ENCODE measurements around the gene CNOT1. TPM values are rescaled to one million over a fixed set of nuclear protein-coding genes. Genes with fewer than 3 reads are reported as not detected.

Gene CNOT1
- total and polyA plus RNA-seq, 4 donors, result 35.6 to 187 (median 120) TPM

DNA sequence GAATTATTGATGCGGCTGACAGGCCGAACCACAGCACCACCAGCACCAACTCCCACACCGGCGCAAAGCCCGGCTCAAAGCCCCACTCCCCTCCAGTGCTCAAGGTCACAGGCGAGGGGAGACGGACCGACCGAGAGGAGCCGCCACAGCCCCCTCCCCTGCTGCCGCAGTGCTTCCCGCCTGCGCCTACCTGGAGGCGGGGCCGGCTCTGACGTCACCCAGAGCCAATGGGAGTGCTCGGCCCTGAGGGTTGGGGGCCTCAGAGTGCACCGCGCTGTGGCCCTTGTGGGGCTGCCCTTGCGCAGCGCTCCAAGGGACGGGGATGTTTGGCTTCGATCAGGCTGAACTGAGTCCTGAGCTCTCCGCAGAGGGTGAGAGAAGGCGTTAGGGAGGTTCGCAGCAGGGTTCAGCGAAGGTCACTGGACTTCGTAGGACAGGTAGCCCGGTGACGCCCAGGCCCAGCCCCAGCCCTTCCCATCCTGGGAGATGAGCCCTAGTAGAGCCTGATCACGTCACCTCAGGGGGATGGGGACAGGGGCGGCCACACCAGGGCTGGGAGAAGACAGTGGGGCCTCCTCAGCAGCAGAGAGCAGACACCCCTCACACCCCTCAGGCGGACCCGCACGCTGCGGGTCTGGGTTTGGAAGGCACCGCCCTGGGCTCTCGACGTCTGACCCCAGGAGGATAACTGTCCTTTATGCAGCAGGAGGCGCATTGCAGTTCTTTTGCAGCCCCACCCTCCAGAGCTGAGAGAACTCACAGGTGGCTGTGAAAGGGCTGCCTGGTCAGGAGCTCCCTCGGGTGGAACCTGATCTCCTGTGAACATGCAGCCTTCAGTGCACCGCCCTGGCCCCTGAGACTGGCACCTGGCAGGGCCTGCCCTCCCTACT lies 128.1 kb downstream of the CNOT1 start:
- Histone ChIP-seq H3K36me3 (ENCODE audit: control insufficient read depth in 4 of 4, insufficient read depth in 4 of 4, low read length in 4 of 4) (no peaks in the 10 kb centered on the region), H3K9ac (ENCODE audit: insufficient read depth in 1 of 2, low read length in 2 of 2) (no peak overlapping the region), H3K27ac (ENCODE audit: low read depth in 1 of 2, low read length in 1 of 2) (no peak overlapping the region), H3K9me3 (ENCODE audit: control insufficient read depth in 4 of 4, insufficient read depth in 3 of 4, low read length in 3 of 4) (no peaks in the 10 kb centered on the region), H3K27me3 (ENCODE audit: control insufficient read depth in 3 of 3, insufficient read depth in 3 of 3, low read length in 2 of 3) (peaks cover 0 to 9% (median 6%) of the 10 kb centered on the region in 3 donors), H3K4me1 (ENCODE audit: control insufficient read depth in 5 of 5, insufficient read depth in 5 of 5, low read length in 5 of 5) (peaks cover 0 to 11% (median 7%) of the 10 kb centered on the region in 5 donors), H3K4me3 (no peak overlapping the region)
- TF ChIP-seq, protein P1, sequence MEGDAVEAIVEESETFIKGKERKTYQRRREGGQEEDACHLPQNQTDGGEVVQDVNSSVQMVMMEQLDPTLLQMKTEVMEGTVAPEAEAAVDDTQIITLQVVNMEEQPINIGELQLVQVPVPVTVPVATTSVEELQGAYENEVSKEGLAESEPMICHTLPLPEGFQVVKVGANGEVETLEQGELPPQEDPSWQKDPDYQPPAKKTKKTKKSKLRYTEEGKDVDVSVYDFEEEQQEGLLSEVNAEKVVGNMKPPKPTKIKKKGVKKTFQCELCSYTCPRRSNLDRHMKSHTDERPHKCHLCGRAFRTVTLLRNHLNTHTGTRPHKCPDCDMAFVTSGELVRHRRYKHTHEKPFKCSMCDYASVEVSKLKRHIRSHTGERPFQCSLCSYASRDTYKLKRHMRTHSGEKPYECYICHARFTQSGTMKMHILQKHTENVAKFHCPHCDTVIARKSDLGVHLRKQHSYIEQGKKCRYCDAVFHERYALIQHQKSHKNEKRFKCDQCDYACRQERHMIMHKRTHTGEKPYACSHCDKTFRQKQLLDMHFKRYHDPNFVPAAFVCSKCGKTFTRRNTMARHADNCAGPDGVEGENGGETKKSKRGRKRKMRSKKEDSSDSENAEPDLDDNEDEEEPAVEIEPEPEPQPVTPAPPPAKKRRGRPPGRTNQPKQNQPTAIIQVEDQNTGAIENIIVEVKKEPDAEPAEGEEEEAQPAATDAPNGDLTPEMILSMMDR (IDR thresholded peaks at IDR 0.05; ENCODE audit: control extremely low read depth, extremely low read depth), result no peak
- WGBS, 2 donors, result 19 to 34% methylated on average over 36 to 42 of the region's 42 CpGs
- DNase-seq, result peak; percentile 47 to 61 (median 53)
- ATAC-seq (ENCODE audit: insufficient read depth, low FRiP score), result no peak

DNA sequence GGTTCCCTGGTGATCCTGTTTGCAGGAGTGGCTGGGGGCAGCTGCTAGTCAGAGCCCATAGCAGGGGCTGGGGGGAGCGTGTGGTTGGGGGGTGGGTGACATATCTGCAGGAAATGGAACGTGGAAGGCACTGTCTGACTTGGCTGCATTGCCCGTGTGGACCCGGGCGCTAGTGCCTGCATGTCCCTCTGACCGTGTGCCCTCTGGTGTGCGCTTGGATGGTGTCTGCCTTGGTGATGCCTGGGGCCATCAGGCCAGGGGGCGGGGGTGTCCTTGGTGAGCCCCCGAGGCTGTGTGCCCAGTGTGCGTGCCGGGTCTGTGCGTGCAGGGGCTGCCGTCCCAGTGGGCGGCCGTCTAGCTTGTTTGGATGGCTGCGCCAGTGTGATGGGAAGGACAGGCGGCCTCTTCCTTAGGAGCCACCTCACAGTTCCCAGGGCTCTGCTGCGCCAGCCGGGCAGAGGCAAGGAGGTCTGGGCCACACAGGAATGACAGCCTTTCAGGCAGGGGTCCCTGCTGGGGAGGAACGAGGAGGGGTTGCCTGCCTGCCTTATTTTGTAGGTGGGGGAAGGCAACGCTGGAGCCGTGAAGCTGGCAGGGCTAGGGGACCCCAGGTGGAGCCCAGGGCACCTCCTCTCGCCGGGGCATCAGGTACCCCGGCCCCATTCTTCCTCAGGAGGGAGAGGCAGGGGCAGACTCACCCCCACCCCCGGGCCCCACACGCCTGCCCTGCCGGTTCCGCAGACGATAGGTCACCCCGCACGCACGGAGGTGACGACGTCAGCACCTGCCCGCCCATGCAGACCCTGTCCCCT lies 129.0 kb downstream of the CNOT1 start:
- 19 to 26% methylated on average over 35 to 36 of the region's 36 CpGs for WGBS, 2 donors
- ATAC-seq (ENCODE audit: insufficient read depth, low FRiP score), result no peak
- Histone ChIP-seq H3K27me3 (ENCODE audit: control insufficient read depth in 3 of 3, insufficient read depth in 3 of 3, low read length in 2 of 3) (peaks cover 0 to 9% (median 6%) of the 10 kb centered on the region in 3 donors), H3K9ac (ENCODE audit: insufficient read depth in 1 of 2, low read length in 2 of 2) (no peak overlapping the region), H3K4me3 (no peak overlapping the region), H3K9me3 (ENCODE audit: control insufficient read depth in 4 of 4, insufficient read depth in 3 of 4, low read length in 3 of 4) (no peaks in the 10 kb centered on the region), H3K27ac (ENCODE audit: low read depth in 1 of 2, low read length in 1 of 2) (no peak overlapping the region), H3K36me3 (ENCODE audit: control insufficient read depth in 4 of 4, insufficient read depth in 4 of 4, low read length in 4 of 4) (no peaks in the 10 kb centered on the region), H3K4me1 (ENCODE audit: control insufficient read depth in 5 of 5, insufficient read depth in 5 of 5, low read length in 5 of 5) (peaks cover 0 to 11% (median 7%) of the 10 kb centered on the region in 5 donors)
- TF ChIP-seq, protein P1 (IDR thresholded peaks at IDR 0.05; ENCODE audit: control extremely low read depth, extremely low read depth), result no peak
- no peak for DNase-seq

GRCh38 chr16:58499615-58500351 lies 129.8 kb downstream of the CNOT1 start, which contains the start of gene NDRG4:
Gene NDRG4, plus strand, starts transcription at chr16:58500143. Its CDS starts 106 bp downstream, at chr16:58500249.
- peaks cover 0 to 9% (median 6%) of the 10 kb centered on the region in 3 donors for H3K27me3 ChIP-seq (ENCODE audit: control insufficient read depth in 3 of 3, insufficient read depth in 3 of 3, low read length in 2 of 3)
- no peak within 1 kb of the TSS for H3K27ac ChIP-seq (ENCODE audit: low read depth in 1 of 2, low read length in 1 of 2)
- ATAC-seq (ENCODE audit: insufficient read depth, low FRiP score), result peak; percentile 15
- peaks cover 0 to 11% (median 7%) of the 10 kb centered on the region in 5 donors for H3K4me1 ChIP-seq (ENCODE audit: control insufficient read depth in 5 of 5, insufficient read depth in 5 of 5, low read length in 5 of 5)
- DNase-seq, result peak; percentile 76 to 79 (median 78)
- no peaks in the 10 kb centered on the region for H3K36me3 ChIP-seq (ENCODE audit: control insufficient read depth in 4 of 4, insufficient read depth in 4 of 4, low read length in 4 of 4)
- WGBS, 2 donors, result 37 to 45% methylated on average over 22 to 24 of the region's 24 CpGs
- H3K4me3 ChIP-seq, result no peak within 1 kb of the TSS
- TF ChIP-seq, protein P1 (IDR thresholded peaks at IDR 0.05; ENCODE audit: control extremely low read depth, extremely low read depth), result no peak
- no peaks in the 10 kb centered on the region for H3K9me3 ChIP-seq (ENCODE audit: control insufficient read depth in 4 of 4, insufficient read depth in 3 of 4, low read length in 3 of 4)
- no peak within 1 kb of the TSS for H3K9ac ChIP-seq (ENCODE audit: insufficient read depth in 1 of 2, low read length in 2 of 2)
